22Rv1 (cell line): Measurements from ENCODE around the gene SUPT16H.

Source experiments
- CTCF ChIP-seq: fragments of 450-650 bp; IDR thresholded peaks from 2 replicates; pipeline ENCODE4 v1.5.1; 2017; ENCODE audit warnings: mild to moderate bottlenecking
- ZFX ChIP-seq: fragments of 450-650 bp; IDR thresholded peaks from 2 replicates; pipeline ENCODE4 v1.6.1; 2017; ENCODE audit warnings: antibody characterized with exemption, borderline replicate concordance

- TF ChIP-seq CTCF (no peak), ZFX (no peak)
Measured at GRCh38 chr14:21373980-21374379, 9.8 kb downstream of the SUPT16H start.
